HEK293 (cell line): ENCODE measurements around the gene TNC.

ENCODE experiments used
- CTCF ChIA-PET: fragments of 350-600 bp; formaldehyde crosslinking; extraction: SDS; loops from one replicate; lab custom pipeline; 2021; ENCODE audit warnings: antibody characterized with exemption; lab: Yijun Ruan, JAX
- POLR2A ChIA-PET: fragments of 300-600 bp; formaldehyde crosslinking; extraction: SDS; loops from one replicate; lab custom pipeline; 2020; ENCODE audit warnings: antibody characterized with exemption, inconsistent platforms; lab: Yijun Ruan, JAX
- H3K27ac ChIP-seq: fragments of 200-500 bp; sonication (Bioruptor generic); 2 replicates; pipeline ENCODE4 v1.5.1; 2014; ENCODE audit warnings: low read depth, low read length, control low read depth, inconsistent platforms; ENCODE audit errors: extremely low read depth
- H3K36me3 ChIP-seq, 2 experiments: fragments of 200-500 bp in 1 of 2; sonication (Bioruptor generic) in 1 of 2; 1 replicate in 1 of 2; 2 replicates in 1 of 2; pipeline ENCODE4 v1.5.1; 2014 to 2017; ENCODE audit warnings: inconsistent platforms in 2 of 2, low read length in 2 of 2; ENCODE audit not compliant: control insufficient read depth in 2 of 2, insufficient read depth in 1 of 2
- H3K4me1 ChIP-seq: fragments of 200-500 bp; sonication (Bioruptor generic); 2 replicates; pipeline ENCODE4 v1.5.1; 2014; ENCODE audit warnings: mild to moderate bottlenecking, low read length, inconsistent platforms; ENCODE audit not compliant: control insufficient read depth, insufficient read depth
- H3K4me3 ChIP-seq: 2 replicates; pipeline ENCODE4 v1.5.1; 2011; ENCODE audit warnings: low read depth, mild to moderate bottlenecking, control low read depth, low read length, moderate library complexity
- H3K9me3 ChIP-seq: fragments of 200-500 bp; sonication (Bioruptor generic); 2 replicates; pipeline ENCODE4 v1.5.1; 2014; ENCODE audit warnings: low read depth, low read length, inconsistent platforms; ENCODE audit not compliant: control insufficient read depth, insufficient read depth
- GFI1B ChIP-seq: fragments of 450-650 bp; formaldehyde crosslinking; IDR thresholded peaks from 2 replicates; pipeline ENCODE4 v1.5.1; 2016; ENCODE audit warnings: missing biosample characterization, missing genetic modification characterization
- GLIS2 ChIP-seq: fragments of 450-650 bp; formaldehyde crosslinking; IDR thresholded peaks from 2 replicates; pipeline ENCODE4 v1.5.1; 2016; ENCODE audit warnings: missing biosample characterization, missing genetic modification characterization
- MZF1 ChIP-seq: fragments of 450-650 bp; formaldehyde crosslinking; IDR thresholded peaks from 2 replicates; pipeline ENCODE4 v1.5.1; 2017; ENCODE audit warnings: missing biosample characterization, missing genetic modification characterization, borderline replicate concordance
- PRDM4 ChIP-seq: fragments of 450-650 bp; formaldehyde crosslinking; IDR thresholded peaks from 2 replicates; pipeline ENCODE4 v1.5.1; 2017; ENCODE audit warnings: missing biosample characterization, missing genetic modification characterization
- ZNF140 ChIP-seq: fragments of 450-650 bp; formaldehyde crosslinking; IDR thresholded peaks from 2 replicates; pipeline ENCODE4 v1.5.1; 2016; ENCODE audit warnings: missing biosample characterization, missing genetic modification characterization
- ZNF23 ChIP-seq: fragments of 450-650 bp; formaldehyde crosslinking; IDR thresholded peaks from 2 replicates; pipeline ENCODE4 v1.5.1; 2016; ENCODE audit warnings: missing biosample characterization, missing genetic modification characterization, borderline replicate concordance
- ZNF24 ChIP-seq: fragments of 450-650 bp; formaldehyde crosslinking; IDR thresholded peaks from 2 replicates; pipeline ENCODE4 v1.5.1; 2016; ENCODE audit warnings: missing biosample characterization, missing genetic modification characterization
- ZNF248 ChIP-seq: fragments of 450-650 bp; formaldehyde crosslinking; IDR thresholded peaks from 2 replicates; pipeline ENCODE4 v1.5.1; 2017; ENCODE audit warnings: missing biosample characterization, missing genetic modification characterization
- ZNF292 ChIP-seq: fragments of 450-650 bp; formaldehyde crosslinking; IDR thresholded peaks from 2 replicates; pipeline ENCODE4 v1.5.1; 2016; ENCODE audit warnings: low read depth, missing biosample characterization, missing genetic modification characterization, borderline replicate concordance
- ZNF433 ChIP-seq: fragments of 450-650 bp; formaldehyde crosslinking; IDR thresholded peaks from 2 replicates; pipeline ENCODE4 v1.5.1; 2016; ENCODE audit warnings: missing biosample characterization, missing genetic modification characterization, low read depth
- ZNF510 ChIP-seq: fragments of 450-650 bp; formaldehyde crosslinking; IDR thresholded peaks from 2 replicates; pipeline ENCODE4 v1.5.1; 2018; ENCODE audit warnings: mild to moderate bottlenecking, missing genetic modification characterization, missing biosample characterization; ENCODE audit not compliant: insufficient replicate concordance
- ZNF521 ChIP-seq: fragments of 450-650 bp; formaldehyde crosslinking; IDR thresholded peaks from 2 replicates; pipeline ENCODE4 v1.5.1; 2017; ENCODE audit warnings: missing biosample characterization, mild to moderate bottlenecking, missing genetic modification characterization
- ZNF621 ChIP-seq: fragments of 450-650 bp; formaldehyde crosslinking; IDR thresholded peaks from 2 replicates; pipeline ENCODE4 v1.5.1; 2017; ENCODE audit warnings: missing biosample characterization, missing genetic modification characterization
- ZNF624 ChIP-seq: fragments of 450-650 bp; formaldehyde crosslinking; IDR thresholded peaks from 2 replicates; pipeline ENCODE4 v1.5.1; 2017; ENCODE audit warnings: missing biosample characterization, missing genetic modification characterization
- ZNF660 ChIP-seq: fragments of 450-650 bp; IDR thresholded peaks from 2 replicates; pipeline ENCODE4 v1.5.1; 2018; ENCODE audit warnings: missing biosample characterization, mild to moderate bottlenecking, missing genetic modification characterization
- ZNF692 ChIP-seq: fragments of 450-650 bp; formaldehyde crosslinking; IDR thresholded peaks from 2 replicates; pipeline ENCODE4 v1.5.1; 2016; ENCODE audit warnings: missing biosample characterization, missing genetic modification characterization
- ZNF843 ChIP-seq: fragments of 450-650 bp; formaldehyde crosslinking; IDR thresholded peaks from 2 replicates; pipeline ENCODE4 v1.5.1; 2016; ENCODE audit warnings: missing biosample characterization, missing genetic modification characterization
- TF ChIP-seq, protein P1 (sequence below): fragments of 450-650 bp; formaldehyde crosslinking; IDR thresholded peaks from 2 replicates; pipeline ENCODE4 v1.5.1; 2016; ENCODE audit warnings: missing biosample characterization, missing genetic modification characterization
- TF ChIP-seq, protein P2 (sequence below): fragments of 450-650 bp; formaldehyde crosslinking; IDR thresholded peaks from 2 replicates; pipeline ENCODE4 v1.5.1; 2016; ENCODE audit warnings: missing biosample characterization, missing genetic modification characterization, borderline replicate concordance
- TF ChIP-seq, protein P3 (sequence below): fragments of 450-650 bp; formaldehyde crosslinking; IDR thresholded peaks from 2 replicates; pipeline ENCODE4 v1.5.1; 2016; ENCODE audit warnings: missing biosample characterization, missing genetic modification characterization
- TF ChIP-seq, protein P4 (sequence below): fragments of 450-650 bp; IDR thresholded peaks from 2 replicates; pipeline ENCODE4 v1.5.1; 2018; ENCODE audit warnings: missing biosample characterization, missing genetic modification characterization
- TF ChIP-seq, protein P5 (sequence below): sonication (generic); formaldehyde crosslinking; IDR thresholded peaks from 2 replicates; pipeline ENCODE4 v1.8.1; 2022; ENCODE audit warnings: mild to moderate bottlenecking, moderate library complexity, missing genetic modification reagents

TNC gene

DNA sequence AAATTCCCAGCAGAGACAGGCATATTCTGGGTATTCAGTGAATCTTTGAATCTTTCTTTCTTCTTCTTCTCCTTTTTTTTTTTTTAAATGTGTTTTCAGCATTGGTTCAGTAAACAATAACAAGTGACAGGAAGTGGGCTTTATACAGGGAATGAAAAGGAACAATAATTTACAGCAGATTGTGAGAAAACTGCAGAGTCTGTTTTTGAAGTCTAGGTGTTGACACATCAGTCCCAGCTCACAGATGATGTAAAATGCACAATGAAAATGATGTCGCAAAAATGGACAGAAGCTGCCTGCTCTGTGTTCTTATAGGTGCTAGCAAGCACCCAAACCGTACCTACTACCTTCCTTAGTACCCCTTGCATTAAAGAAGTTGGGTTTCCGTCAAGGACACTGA lies 38.8 kb downstream of the TNC start (continued):
- no peak for TF ChIP-seq ZNF692 (tag by site-specific recombination)
- no peak for TF ChIP-seq ZNF660
- no peak for TF ChIP-seq ZNF510 (tag by site-specific recombination)
- TF ChIP-seq, protein P1, sequence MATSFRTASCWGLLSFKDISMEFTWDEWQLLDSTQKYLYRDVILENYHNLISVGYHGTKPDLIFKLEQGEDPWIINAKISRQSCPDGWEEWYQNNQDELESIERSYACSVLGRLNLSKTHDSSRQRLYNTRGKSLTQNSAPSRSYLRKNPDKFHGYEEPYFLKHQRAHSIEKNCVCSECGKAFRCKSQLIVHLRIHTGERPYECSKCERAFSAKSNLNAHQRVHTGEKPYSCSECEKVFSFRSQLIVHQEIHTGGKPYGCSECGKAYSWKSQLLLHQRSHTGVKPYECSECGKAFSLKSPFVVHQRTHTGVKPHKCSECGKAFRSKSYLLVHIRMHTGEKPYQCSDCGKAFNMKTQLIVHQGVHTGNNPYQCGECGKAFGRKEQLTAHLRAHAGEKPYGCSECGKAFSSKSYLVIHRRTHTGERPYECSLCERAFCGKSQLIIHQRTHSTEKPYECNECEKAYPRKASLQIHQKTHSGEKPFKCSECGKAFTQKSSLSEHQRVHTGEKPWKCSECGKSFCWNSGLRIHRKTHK (tag by site-specific recombination) = no peak
- TF ChIP-seq ZNF23 (tag by site-specific recombination) = no peak
- no peak for TF ChIP-seq ZNF624 (tag by site-specific recombination)
- no peak for TF ChIP-seq PRDM4

- no peak overlapping the region for H3K27ac ChIP-seq
- no peak overlapping the region for H3K4me3 ChIP-seq
- ChIA-PET POLR2A (no interaction called here), CTCF (no interaction called here)
- H3K9me3 ChIP-seq = no peaks in the 10 kb centered on the region
- H3K4me1 ChIP-seq = no peaks in the 10 kb centered on the region
- H3K36me3 ChIP-seq = no peaks in the 10 kb centered on the region
- TF ChIP-seq ZNF292 (no peak), ZNF843 (tag by site-specific recombination) (no peak), ZNF24 (tag by site-specific recombination) (no peak), GFI1B (no peak), MZF1 (no peak), ZNF521 (tag by site-specific recombination) (no peak), ZNF248 (tag by site-specific recombination) (no peak), ZNF621 (no peak), ZNF140 (tag by site-specific recombination) (no peak), GLIS2 (tag by site-specific recombination) (no peak), ZNF433 (tag by site-specific recombination) (no peak)
- TF ChIP-seq, protein P2, sequence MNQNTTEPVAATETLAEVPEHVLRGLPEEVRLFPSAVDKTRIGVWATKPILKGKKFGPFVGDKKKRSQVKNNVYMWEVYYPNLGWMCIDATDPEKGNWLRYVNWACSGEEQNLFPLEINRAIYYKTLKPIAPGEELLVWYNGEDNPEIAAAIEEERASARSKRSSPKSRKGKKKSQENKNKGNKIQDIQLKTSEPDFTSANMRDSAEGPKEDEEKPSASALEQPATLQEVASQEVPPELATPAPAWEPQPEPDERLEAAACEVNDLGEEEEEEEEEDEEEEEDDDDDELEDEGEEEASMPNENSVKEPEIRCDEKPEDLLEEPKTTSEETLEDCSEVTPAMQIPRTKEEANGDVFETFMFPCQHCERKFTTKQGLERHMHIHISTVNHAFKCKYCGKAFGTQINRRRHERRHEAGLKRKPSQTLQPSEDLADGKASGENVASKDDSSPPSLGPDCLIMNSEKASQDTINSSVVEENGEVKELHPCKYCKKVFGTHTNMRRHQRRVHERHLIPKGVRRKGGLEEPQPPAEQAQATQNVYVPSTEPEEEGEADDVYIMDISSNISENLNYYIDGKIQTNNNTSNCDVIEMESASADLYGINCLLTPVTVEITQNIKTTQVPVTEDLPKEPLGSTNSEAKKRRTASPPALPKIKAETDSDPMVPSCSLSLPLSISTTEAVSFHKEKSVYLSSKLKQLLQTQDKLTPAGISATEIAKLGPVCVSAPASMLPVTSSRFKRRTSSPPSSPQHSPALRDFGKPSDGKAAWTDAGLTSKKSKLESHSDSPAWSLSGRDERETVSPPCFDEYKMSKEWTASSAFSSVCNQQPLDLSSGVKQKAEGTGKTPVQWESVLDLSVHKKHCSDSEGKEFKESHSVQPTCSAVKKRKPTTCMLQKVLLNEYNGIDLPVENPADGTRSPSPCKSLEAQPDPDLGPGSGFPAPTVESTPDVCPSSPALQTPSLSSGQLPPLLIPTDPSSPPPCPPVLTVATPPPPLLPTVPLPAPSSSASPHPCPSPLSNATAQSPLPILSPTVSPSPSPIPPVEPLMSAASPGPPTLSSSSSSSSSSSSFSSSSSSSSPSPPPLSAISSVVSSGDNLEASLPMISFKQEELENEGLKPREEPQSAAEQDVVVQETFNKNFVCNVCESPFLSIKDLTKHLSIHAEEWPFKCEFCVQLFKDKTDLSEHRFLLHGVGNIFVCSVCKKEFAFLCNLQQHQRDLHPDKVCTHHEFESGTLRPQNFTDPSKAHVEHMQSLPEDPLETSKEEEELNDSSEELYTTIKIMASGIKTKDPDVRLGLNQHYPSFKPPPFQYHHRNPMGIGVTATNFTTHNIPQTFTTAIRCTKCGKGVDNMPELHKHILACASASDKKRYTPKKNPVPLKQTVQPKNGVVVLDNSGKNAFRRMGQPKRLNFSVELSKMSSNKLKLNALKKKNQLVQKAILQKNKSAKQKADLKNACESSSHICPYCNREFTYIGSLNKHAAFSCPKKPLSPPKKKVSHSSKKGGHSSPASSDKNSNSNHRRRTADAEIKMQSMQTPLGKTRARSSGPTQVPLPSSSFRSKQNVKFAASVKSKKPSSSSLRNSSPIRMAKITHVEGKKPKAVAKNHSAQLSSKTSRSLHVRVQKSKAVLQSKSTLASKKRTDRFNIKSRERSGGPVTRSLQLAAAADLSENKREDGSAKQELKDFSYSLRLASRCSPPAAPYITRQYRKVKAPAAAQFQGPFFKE = no peak
- TF ChIP-seq, protein P3, sequence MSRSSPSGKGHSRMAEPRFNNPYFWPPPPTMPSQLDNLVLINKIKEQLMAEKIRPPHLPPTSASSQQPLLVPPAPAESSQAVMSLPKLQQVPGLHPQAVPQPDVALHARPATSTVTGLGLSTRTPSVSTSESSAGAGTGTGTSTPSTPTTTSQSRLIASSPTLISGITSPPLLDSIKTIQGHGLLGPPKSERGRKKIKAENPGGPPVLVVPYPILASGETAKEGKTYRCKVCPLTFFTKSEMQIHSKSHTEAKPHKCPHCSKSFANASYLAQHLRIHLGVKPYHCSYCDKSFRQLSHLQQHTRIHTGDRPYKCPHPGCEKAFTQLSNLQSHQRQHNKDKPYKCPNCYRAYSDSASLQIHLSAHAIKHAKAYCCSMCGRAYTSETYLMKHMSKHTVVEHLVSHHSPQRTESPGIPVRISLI (tag by site-specific recombination) = no peak
- TF ChIP-seq, protein P4, sequence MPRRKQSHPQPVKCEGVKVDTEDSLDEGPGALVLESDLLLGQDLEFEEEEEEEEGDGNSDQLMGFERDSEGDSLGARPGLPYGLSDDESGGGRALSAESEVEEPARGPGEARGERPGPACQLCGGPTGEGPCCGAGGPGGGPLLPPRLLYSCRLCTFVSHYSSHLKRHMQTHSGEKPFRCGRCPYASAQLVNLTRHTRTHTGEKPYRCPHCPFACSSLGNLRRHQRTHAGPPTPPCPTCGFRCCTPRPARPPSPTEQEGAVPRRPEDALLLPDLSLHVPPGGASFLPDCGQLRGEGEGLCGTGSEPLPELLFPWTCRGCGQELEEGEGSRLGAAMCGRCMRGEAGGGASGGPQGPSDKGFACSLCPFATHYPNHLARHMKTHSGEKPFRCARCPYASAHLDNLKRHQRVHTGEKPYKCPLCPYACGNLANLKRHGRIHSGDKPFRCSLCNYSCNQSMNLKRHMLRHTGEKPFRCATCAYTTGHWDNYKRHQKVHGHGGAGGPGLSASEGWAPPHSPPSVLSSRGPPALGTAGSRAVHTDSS (tag by site-specific recombination) = no peak
- TF ChIP-seq, protein P5, sequence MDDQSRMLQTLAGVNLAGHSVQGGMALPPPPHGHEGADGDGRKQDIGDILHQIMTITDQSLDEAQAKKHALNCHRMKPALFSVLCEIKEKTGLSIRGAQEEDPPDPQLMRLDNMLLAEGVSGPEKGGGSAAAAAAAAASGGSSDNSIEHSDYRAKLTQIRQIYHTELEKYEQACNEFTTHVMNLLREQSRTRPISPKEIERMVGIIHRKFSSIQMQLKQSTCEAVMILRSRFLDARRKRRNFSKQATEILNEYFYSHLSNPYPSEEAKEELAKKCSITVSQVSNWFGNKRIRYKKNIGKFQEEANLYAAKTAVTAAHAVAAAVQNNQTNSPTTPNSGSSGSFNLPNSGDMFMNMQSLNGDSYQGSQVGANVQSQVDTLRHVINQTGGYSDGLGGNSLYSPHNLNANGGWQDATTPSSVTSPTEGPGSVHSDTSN (CRISPR knock-in tag) = no peak
Observed at GRCh38 chr9:115073456-115073855, 44.5 kb downstream of the TNC start.
